ENCODE results near the gene NBR1. TPM values are rescaled to one million over a fixed set of nuclear protein-coding genes. Genes with fewer than 3 reads are reported as not detected.

The NBR1 gene
- total and polyA plus RNA-seq, 2 donors = 50.1 to 61.4 TPM

Other genes with a start within 250 kb of the NBR1 start
- gene AARSD1, start 206.8 kb upstream of the NBR1 start, total RNA-seq = 34.2 TPM
- gene AARSD1, start 206.8 kb upstream of the NBR1 start, polyA plus RNA-seq = 42.5 TPM
- 0.76 TPM for gene PTGES3L, start 191.1 kb upstream of the NBR1 start, total RNA-seq
- 1.1 TPM for gene PTGES3L, start 191.1 kb upstream of the NBR1 start, polyA plus RNA-seq
- 7.1 TPM for gene RUNDC1, start 190.6 kb upstream of the NBR1 start, total RNA-seq
- 8.8 TPM for gene RUNDC1, start 190.6 kb upstream of the NBR1 start, polyA plus RNA-seq
- gene RPL27, start 172.8 kb upstream of the NBR1 start, total RNA-seq = 2,182 TPM
- 4,515 TPM for gene RPL27, start 172.8 kb upstream of the NBR1 start, polyA plus RNA-seq
- gene IFI35, start 164.4 kb upstream of the NBR1 start, total RNA-seq = 53.1 TPM
- 47.6 TPM for gene IFI35, start 164.4 kb upstream of the NBR1 start, polyA plus RNA-seq
- 46.8 TPM for gene VAT1, start 148.8 kb upstream of the NBR1 start, total RNA-seq
- 51.7 TPM for gene VAT1, start 148.8 kb upstream of the NBR1 start, polyA plus RNA-seq
- gene RND2, start 146.0 kb upstream of the NBR1 start, total RNA-seq = 0.42 TPM
- 0.41 TPM for gene RND2, start 146.0 kb upstream of the NBR1 start, polyA plus RNA-seq
- gene BRCA1, start 45.9 kb upstream of the NBR1 start, total RNA-seq = 23.8 TPM
- gene BRCA1, start 45.9 kb upstream of the NBR1 start, polyA plus RNA-seq = 2.0 TPM
- 2.6 TPM for gene TMEM106A, start 40.7 kb downstream of the NBR1 start, total RNA-seq
- gene TMEM106A, start 40.7 kb downstream of the NBR1 start, polyA plus RNA-seq = 4.4 TPM
- gene CCDC200, start 57.4 kb downstream of the NBR1 start, total RNA-seq = not detected
- 0.39 TPM for gene CCDC200, start 57.4 kb downstream of the NBR1 start, polyA plus RNA-seq
- gene RNU2-1, start 62.8 kb downstream of the NBR1 start, total RNA-seq = not detected
- gene RNU2-1, start 62.8 kb downstream of the NBR1 start, polyA plus RNA-seq = not detected
- 1.7 TPM for gene ARL4D, start 227.8 kb downstream of the NBR1 start, total RNA-seq
- gene ARL4D, start 227.8 kb downstream of the NBR1 start, polyA plus RNA-seq = 26.8 TPM